ENCODE results near the gene ANO3. TPM values are rescaled to one million over a fixed set of nuclear protein-coding genes. Genes with fewer than 3 reads are reported as not detected.

The ANO3 gene
- total and polyA plus RNA-seq, 2 experiments from 2014 or later, result not detected

DNA sequence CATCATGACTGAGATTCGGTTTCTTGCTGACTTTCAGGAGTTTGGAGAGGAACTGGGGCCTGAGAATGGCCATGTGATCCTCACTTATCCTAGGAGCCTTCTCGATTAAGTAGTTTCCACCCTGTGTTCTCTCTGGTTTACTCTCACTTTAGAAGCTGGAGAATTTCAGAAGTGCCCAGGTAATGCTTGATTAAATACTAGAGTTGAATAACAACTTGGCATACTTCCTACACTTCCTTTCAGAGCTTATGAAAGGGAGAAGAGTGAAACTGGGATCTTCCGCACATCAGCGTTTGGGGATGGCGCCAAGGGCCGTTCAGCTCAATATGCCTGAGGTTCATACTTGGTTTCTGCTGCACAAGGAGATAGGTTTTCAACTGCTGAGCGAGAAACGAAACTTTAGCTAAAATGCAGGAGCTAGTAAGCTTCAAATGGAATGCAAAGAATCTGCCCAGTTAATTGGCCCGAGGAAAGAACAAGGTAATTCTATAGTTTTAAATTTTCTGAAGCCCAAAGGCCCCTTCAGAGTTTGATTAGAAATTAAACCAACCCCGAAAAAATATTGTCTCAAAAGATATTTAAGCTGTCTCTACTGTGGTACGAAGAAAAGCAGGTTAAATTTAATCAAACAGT, 241.0 kb downstream of the ANO3 start:
- H3K4me3 Mint-ChIP-seq, result no peak overlapping the region
- TF ChIP-seq ZNF114 (CRISPR knock-in tag; IDR thresholded peaks at IDR 0.05) (no peak), JUNB (IDR thresholded peaks at IDR 0.05; ENCODE audit: unreplicated experiment) (no peak), NANOG (IDR thresholded peaks at IDR 0.05; ENCODE audit: borderline replicate concordance) (no peak), CREB1 (CRISPR knock-in tag; IDR thresholded peaks at IDR 0.05; ENCODE audit: low read depth) (no peak), POLR2AphosphoS5 (IDR thresholded peaks at IDR 0.05; ENCODE audit: low read depth) (no peak), STAT1 (IDR thresholded peaks at IDR 0.05; ENCODE audit: unreplicated experiment) (no peak), ZNF331 (CRISPR knock-in tag; IDR thresholded peaks at IDR 0.05; ENCODE audit: low read depth) (no peak), EZH2 (IDR thresholded peaks at IDR 0.05; ENCODE audit: low read depth, unreplicated experiment) (no peak), EZH2phosphoT487 (IDR thresholded peaks at IDR 0.05; ENCODE audit: unreplicated experiment) (no peak)
- TF ChIP-seq, protein P1, sequence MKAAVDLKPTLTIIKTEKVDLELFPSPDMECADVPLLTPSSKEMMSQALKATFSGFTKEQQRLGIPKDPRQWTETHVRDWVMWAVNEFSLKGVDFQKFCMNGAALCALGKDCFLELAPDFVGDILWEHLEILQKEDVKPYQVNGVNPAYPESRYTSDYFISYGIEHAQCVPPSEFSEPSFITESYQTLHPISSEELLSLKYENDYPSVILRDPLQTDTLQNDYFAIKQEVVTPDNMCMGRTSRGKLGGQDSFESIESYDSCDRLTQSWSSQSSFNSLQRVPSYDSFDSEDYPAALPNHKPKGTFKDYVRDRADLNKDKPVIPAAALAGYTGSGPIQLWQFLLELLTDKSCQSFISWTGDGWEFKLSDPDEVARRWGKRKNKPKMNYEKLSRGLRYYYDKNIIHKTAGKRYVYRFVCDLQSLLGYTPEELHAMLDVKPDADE (IDR thresholded peaks at IDR 0.05), result no peak
- TF ChIP-seq, protein P2, sequence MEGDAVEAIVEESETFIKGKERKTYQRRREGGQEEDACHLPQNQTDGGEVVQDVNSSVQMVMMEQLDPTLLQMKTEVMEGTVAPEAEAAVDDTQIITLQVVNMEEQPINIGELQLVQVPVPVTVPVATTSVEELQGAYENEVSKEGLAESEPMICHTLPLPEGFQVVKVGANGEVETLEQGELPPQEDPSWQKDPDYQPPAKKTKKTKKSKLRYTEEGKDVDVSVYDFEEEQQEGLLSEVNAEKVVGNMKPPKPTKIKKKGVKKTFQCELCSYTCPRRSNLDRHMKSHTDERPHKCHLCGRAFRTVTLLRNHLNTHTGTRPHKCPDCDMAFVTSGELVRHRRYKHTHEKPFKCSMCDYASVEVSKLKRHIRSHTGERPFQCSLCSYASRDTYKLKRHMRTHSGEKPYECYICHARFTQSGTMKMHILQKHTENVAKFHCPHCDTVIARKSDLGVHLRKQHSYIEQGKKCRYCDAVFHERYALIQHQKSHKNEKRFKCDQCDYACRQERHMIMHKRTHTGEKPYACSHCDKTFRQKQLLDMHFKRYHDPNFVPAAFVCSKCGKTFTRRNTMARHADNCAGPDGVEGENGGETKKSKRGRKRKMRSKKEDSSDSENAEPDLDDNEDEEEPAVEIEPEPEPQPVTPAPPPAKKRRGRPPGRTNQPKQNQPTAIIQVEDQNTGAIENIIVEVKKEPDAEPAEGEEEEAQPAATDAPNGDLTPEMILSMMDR (conservative IDR thresholded peaks at IDR 0.05; ENCODE audit: low read depth in 2 of 2), result no peak
- TF ChIP-seq, protein P3, sequence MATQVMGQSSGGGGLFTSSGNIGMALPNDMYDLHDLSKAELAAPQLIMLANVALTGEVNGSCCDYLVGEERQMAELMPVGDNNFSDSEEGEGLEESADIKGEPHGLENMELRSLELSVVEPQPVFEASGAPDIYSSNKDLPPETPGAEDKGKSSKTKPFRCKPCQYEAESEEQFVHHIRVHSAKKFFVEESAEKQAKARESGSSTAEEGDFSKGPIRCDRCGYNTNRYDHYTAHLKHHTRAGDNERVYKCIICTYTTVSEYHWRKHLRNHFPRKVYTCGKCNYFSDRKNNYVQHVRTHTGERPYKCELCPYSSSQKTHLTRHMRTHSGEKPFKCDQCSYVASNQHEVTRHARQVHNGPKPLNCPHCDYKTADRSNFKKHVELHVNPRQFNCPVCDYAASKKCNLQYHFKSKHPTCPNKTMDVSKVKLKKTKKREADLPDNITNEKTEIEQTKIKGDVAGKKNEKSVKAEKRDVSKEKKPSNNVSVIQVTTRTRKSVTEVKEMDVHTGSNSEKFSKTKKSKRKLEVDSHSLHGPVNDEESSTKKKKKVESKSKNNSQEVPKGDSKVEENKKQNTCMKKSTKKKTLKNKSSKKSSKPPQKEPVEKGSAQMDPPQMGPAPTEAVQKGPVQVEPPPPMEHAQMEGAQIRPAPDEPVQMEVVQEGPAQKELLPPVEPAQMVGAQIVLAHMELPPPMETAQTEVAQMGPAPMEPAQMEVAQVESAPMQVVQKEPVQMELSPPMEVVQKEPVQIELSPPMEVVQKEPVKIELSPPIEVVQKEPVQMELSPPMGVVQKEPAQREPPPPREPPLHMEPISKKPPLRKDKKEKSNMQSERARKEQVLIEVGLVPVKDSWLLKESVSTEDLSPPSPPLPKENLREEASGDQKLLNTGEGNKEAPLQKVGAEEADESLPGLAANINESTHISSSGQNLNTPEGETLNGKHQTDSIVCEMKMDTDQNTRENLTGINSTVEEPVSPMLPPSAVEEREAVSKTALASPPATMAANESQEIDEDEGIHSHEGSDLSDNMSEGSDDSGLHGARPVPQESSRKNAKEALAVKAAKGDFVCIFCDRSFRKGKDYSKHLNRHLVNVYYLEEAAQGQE (IDR thresholded peaks at IDR 0.05; ENCODE audit: unreplicated experiment), result no peak
- TF ChIP-seq, protein P4, sequence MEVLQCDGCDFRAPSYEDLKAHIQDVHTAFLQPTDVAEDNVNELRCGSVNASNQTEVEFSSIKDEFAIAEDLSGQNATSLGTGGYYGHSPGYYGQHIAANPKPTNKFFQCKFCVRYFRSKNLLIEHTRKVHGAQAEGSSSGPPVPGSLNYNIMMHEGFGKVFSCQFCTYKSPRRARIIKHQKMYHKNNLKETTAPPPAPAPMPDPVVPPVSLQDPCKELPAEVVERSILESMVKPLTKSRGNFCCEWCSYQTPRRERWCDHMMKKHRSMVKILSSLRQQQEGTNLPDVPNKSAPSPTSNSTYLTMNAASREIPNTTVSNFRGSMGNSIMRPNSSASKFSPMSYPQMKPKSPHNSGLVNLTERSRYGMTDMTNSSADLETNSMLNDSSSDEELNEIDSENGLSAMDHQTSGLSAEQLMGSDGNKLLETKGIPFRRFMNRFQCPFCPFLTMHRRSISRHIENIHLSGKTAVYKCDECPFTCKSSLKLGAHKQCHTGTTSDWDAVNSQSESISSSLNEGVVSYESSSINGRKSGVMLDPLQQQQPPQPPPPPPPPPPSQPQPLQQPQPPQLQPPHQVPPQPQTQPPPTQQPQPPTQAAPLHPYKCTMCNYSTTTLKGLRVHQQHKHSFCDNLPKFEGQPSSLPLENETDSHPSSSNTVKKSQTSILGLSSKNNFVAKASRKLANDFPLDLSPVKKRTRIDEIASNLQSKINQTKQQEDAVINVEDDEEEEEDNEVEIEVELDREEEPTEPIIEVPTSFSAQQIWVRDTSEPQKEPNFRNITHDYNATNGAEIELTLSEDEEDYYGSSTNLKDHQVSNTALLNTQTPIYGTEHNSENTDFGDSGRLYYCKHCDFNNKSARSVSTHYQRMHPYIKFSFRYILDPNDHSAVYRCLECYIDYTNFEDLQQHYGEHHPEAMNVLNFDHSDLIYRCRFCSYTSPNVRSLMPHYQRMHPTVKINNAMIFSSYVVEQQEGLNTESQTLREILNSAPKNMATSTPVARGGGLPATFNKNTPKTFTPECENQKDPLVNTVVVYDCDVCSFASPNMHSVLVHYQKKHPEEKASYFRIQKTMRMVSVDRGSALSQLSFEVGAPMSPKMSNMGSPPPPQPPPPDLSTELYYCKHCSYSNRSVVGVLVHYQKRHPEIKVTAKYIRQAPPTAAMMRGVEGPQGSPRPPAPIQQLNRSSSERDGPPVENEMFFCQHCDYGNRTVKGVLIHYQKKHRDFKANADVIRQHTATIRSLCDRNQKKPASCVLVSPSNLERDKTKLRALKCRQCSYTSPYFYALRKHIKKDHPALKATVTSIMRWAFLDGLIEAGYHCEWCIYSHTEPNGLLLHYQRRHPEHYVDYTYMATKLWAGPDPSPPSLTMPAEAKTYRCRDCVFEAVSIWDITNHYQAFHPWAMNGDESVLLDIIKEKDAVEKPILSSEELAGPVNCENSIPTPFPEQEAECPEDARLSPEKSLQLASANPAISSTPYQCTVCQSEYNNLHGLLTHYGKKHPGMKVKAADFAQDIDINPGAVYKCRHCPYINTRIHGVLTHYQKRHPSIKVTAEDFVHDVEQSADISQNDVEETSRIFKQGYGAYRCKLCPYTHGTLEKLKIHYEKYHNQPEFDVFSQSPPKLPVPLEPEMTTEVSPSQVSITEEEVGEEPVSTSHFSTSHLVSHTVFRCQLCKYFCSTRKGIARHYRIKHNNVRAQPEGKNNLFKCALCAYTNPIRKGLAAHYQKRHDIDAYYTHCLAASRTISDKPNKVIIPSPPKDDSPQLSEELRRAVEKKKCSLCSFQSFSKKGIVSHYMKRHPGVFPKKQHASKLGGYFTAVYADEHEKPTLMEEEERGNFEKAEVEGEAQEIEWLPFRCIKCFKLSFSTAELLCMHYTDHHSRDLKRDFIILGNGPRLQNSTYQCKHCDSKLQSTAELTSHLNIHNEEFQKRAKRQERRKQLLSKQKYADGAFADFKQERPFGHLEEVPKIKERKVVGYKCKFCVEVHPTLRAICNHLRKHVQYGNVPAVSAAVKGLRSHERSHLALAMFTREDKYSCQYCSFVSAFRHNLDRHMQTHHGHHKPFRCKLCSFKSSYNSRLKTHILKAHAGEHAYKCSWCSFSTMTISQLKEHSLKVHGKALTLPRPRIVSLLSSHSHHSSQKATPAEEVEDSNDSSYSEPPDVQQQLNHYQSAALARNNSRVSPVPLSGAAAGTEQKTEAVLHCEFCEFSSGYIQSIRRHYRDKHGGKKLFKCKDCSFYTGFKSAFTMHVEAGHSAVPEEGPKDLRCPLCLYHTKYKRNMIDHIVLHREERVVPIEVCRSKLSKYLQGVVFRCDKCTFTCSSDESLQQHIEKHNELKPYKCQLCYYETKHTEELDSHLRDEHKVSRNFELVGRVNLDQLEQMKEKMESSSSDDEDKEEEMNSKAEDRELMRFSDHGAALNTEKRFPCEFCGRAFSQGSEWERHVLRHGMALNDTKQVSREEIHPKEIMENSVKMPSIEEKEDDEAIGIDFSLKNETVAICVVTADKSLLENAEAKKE (CRISPR knock-in tag; IDR thresholded peaks at IDR 0.05), result no peak
- no peaks in the 10 kb centered on the region for H3K9me3 Mint-ChIP-seq
- H3K4me2 ChIP-seq, result 0 out of 2 replicates have a peak overlapping the region, but pooled peaks have one; percentile 45
- H4K20me1 ChIP-seq (replicated peaks; ENCODE audit: insufficient read depth), result no peaks in the 10 kb centered on the region
- H3F3A ChIP-seq (replicated peaks; ENCODE audit: low read depth), result no peaks in the 10 kb centered on the region
- peak overlapping the region; percentile 94 for H3K27ac Mint-ChIP-seq
- 0 out of 2 replicates have a peak overlapping the region, but pooled peaks have one; percentile 39 for H3K27ac ChIP-seq (ENCODE audit: low read depth)
- peak overlapping the region; percentile 67; the same call in 1 of the 2 replicates for H2AFZ ChIP-seq
- DNase-seq (ENCODE audit: low spot score) (peak; percentile 52), ATAC-seq (peak; percentile 35)
- no peaks in the 10 kb centered on the region for H3K9me2 ChIP-seq (ENCODE audit: insufficient read depth)
- no peaks in the 10 kb centered on the region for H3K27me3 ChIP-seq (ENCODE audit: insufficient read depth)
- H3K4me1 Mint-ChIP-seq, result peaks cover 18% of the 10 kb centered on the region
- no peaks in the 10 kb centered on the region for H3K79me2 ChIP-seq (replicated peaks; ENCODE audit: insufficient read depth)
- no peak overlapping the region for H3K4me3 ChIP-seq
- peaks cover 12% of the 10 kb centered on the region for H3K4me1 ChIP-seq (ENCODE audit: insufficient read depth)
- H3K27me3 Mint-ChIP-seq (ENCODE audit: insufficient read depth, low read depth, poor library complexity), result no peaks in the 10 kb centered on the region
- no peaks in the 10 kb centered on the region for H3K36me3 ChIP-seq (ENCODE audit: insufficient read depth)
- H3K36me3 Mint-ChIP-seq (ENCODE audit: low read depth), result no peaks in the 10 kb centered on the region

All from GM23338 (cell line).